T follicular helper cell (primary cell): ENCODE results near the gene GBX1.

Source experiments
- DNase-seq: peaks from one replicate; pipeline ENCODE4 v3.0.0-alpha.2; 2020; ENCODE audit warnings: low read depth

The GBX1 gene

GRCh38 chr7:151139071-151139790, 28.3 kb downstream of the GBX1 start:
- no peak for DNase-seq

GRCh38 chr7:151138153-151138851, 29.2 kb downstream of the GBX1 start:
- no peak for DNase-seq

GRCh38 chr7:151137791-151138152, 29.7 kb downstream of the GBX1 start:
- DNase-seq: no peak

- no peak for DNase-seq
Observed at GRCh38 chr7:151137076-151137675, 30.3 kb downstream of the GBX1 start.

- no peak for DNase-seq
Observed at GRCh38 chr7:151135866-151136843, 31.3 kb downstream of the GBX1 start.

GRCh38 chr7:151135525-151135845, 32.0 kb downstream of the GBX1 start:
- DNase-seq: no peak

- DNase-seq: no peak
Observed at GRCh38 chr7:151134743-151135524, 32.6 kb downstream of the GBX1 start.

GRCh38 chr7:151133986-151134742, 33.3 kb downstream of the GBX1 start:
- no peak for DNase-seq

- DNase-seq: no peak
Observed at GRCh38 chr7:151133266-151133985, 34.1 kb downstream of the GBX1 start.

- no peak for DNase-seq
Observed at GRCh38 chr7:151132461-151133205, 34.9 kb downstream of the GBX1 start.

GRCh38 chr7:151131592-151132293, 35.8 kb downstream of the GBX1 start:
- DNase-seq: no peak

- no peak for DNase-seq
Observed at GRCh38 chr7:151131224-151131591, 36.3 kb downstream of the GBX1 start.

GRCh38 chr7:151130741-151131157, 36.7 kb downstream of the GBX1 start:
- DNase-seq: no peak

- no peak for DNase-seq
Observed at GRCh38 chr7:151129960-151130591, 37.4 kb downstream of the GBX1 start.

GRCh38 chr7:151129117-151129959, 38.2 kb downstream of the GBX1 start:
- DNase-seq: no peak

- DNase-seq: no peak
Observed at GRCh38 chr7:151128716-151129115, 38.8 kb downstream of the GBX1 start.

- DNase-seq: no peak
Observed at GRCh38 chr7:151128144-151128543, 39.4 kb downstream of the GBX1 start.
